Thyroid gland (tissue), 4 donors: ENCODE data around the gene CAMK1G.

Experiments used
- CTCF ChIP-seq, 6 experiments: fragments of 200-600 bp in 3 of 6; fragments of 450-650 bp in 3 of 6; sonication (generic) in 3 of 6; IDR thresholded peaks; one replicate each; pipeline ENCODE4 v1.5.1; 2016 to 2019; ENCODE audit warnings: antibody characterized with exemption in 6 of 6, mild to moderate bottlenecking in 2 of 6, inconsistent platforms in 1 of 6, moderate library complexity in 1 of 6
- POLR2A ChIP-seq, 2 donors: fragments of 450-650 bp; IDR thresholded peaks; one replicate each; pipeline ENCODE4 v1.6.1; 2017; ENCODE audit warnings: antibody characterized with exemption in 2 of 2, mild to moderate bottlenecking in 2 of 2, moderate library complexity in 1 of 2

- TF ChIP-seq CTCF (IDR thresholded peaks at IDR 0.05) (no peak), POLR2A (IDR thresholded peaks at IDR 0.05) (no peak)
These were observed 30.6 kb downstream of the CAMK1G start for GRCh38 chr1:209614151-209614420.
